Measurements from ENCODE around the gene FLRT1.

DNA sequence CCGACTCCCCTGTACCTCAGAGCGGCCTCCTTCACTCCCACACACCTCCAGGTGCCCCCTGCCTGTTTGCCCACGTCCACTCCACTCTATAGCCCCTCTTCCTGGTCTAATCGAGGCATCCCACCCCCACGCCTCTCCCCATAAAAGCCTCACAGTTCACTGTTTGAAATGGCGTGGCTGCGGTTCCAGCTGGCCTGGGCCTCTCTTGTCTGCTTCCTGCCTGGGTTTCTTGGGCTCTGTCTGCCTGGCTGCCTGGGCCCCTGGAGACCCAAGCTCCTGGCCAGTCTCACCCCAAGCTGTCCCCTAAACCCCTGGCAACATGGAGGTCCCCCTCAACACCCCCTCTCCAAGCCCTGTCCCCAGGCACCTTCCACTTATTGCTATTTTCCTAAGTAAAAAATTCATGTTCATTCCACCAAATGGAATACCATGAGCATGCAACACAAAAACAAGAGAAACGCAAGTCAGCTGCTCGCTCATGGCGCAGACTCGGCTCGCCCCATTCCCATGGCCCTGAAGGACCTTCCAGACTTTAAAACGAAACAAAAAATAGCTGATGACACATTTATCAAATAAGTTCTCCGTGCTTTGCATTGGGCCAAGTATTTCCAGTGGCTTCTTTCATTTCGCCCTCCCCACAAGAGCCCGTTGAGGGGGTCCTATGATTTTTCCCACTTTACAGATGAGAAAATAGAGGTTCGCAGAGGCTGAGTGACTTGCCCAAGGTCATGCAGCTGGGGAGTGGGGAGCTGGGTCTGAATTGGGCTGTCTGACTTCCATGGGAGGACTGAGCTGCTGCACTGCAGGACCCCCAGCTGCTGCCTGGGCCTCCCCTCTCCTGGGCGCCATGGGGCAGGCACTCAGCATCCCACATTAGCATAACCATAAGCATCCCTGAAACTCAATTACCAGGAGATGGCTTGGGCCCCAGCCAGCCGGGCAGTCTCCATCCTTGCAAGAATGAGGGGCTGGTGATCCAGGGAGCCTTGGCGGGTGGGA, 11.7 kb upstream of the FLRT1 start:
- TF ChIP-seq, protein P1, sequence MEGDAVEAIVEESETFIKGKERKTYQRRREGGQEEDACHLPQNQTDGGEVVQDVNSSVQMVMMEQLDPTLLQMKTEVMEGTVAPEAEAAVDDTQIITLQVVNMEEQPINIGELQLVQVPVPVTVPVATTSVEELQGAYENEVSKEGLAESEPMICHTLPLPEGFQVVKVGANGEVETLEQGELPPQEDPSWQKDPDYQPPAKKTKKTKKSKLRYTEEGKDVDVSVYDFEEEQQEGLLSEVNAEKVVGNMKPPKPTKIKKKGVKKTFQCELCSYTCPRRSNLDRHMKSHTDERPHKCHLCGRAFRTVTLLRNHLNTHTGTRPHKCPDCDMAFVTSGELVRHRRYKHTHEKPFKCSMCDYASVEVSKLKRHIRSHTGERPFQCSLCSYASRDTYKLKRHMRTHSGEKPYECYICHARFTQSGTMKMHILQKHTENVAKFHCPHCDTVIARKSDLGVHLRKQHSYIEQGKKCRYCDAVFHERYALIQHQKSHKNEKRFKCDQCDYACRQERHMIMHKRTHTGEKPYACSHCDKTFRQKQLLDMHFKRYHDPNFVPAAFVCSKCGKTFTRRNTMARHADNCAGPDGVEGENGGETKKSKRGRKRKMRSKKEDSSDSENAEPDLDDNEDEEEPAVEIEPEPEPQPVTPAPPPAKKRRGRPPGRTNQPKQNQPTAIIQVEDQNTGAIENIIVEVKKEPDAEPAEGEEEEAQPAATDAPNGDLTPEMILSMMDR (IDR thresholded peaks at IDR 0.05): no peak
- TF ChIP-seq JUNB (IDR thresholded peaks at IDR 0.05) (no peak), POLR2A (IDR thresholded peaks at IDR 0.05; ENCODE audit: low read length) (no peak), CBX8 (IDR thresholded peaks at IDR 0.05) (no peak), ESRRA (IDR thresholded peaks at IDR 0.05; ENCODE audit: borderline replicate concordance, low read length) (no peak), MAX (IDR thresholded peaks at IDR 0.05) (no peak), RCOR1 (IDR thresholded peaks at IDR 0.05; ENCODE audit: low read depth, low read length) (no peak), EP300 (IDR thresholded peaks at IDR 0.05) (no peak), RFX5 (IDR thresholded peaks at IDR 0.05) (no peak), NFE2L2 (conservative IDR thresholded peaks at IDR 0.05; ENCODE audit: low read length) (no peak), MYC (IDR thresholded peaks at IDR 0.05; ENCODE audit: borderline replicate concordance, low read length) (no peak), USF2 (IDR thresholded peaks at IDR 0.05) (no peak), CBX2 (IDR thresholded peaks at IDR 0.05; ENCODE audit: borderline replicate concordance, low read depth) (no peak)
- TF ChIP-seq, protein P2, sequence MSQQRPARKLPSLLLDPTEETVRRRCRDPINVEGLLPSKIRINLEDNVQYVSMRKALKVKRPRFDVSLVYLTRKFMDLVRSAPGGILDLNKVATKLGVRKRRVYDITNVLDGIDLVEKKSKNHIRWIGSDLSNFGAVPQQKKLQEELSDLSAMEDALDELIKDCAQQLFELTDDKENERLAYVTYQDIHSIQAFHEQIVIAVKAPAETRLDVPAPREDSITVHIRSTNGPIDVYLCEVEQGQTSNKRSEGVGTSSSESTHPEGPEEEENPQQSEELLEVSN (IDR thresholded peaks at IDR 0.05; ENCODE audit: borderline replicate concordance, low read depth): no peak

Data from A549 (cell line).